ENCODE data around the gene ANXA2R.

DNA sequence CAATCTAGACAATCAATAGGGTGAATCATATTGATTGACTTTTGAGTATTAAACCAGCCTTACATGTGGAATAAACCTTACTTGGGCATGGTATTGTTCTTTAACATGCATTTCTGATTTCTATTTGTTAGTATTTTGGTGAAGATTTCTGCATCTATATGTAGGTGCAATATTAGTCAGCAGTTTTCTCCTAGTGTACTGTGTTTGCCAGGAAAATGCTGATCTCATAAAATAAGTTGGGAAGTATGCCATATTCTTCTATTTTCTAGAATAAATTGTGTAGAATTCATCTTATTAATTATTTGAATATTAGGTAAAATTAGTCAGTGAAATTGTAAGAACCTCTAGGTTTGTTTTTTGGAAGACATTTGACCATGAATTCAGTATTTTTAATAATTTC lies 38.4 kb downstream of the ANXA2R start:
- TF ChIP-seq CTCF (conservative IDR thresholded peaks at IDR 0.05; ENCODE audit: low read depth, low read length) (no peak), POLR2A (IDR thresholded peaks at IDR 0.05; ENCODE audit: low read depth, low read length) (no peak), CEBPB (IDR thresholded peaks at IDR 0.05; ENCODE audit: low read depth, low read length) (no peak), RFX5 (IDR thresholded peaks at IDR 0.05; ENCODE audit: low read depth, low read length) (no peak), USF2 (IDR thresholded peaks at IDR 0.05; ENCODE audit: low read depth, low read length) (no peak)
